Stimulated activated CD4-positive, alpha-beta T cell treated with anti-CD3 and anti-CD28 coated beads, Interleukin-1b, Interleukin-23, amount 100 ng/mL, for 1 hour (primary cell): ENCODE measurements around the gene C1orf52.

Source experiments
- DNase-seq, 2 donors: peaks; one replicate each; pipeline ENCODE4 v3.0.0-alpha.2; 2020; ENCODE audit warnings: low read depth in 2 of 2

The C1orf52 gene

GRCh38 chr1:85230305-85230977 is 29.0 kb downstream of the C1orf52 start:
- DNase-seq, result no peak

- no peak for DNase-seq
Observed at GRCh38 chr1:85229574-85230097, 29.8 kb downstream of the C1orf52 start.

GRCh38 chr1:85228972-85229371 is 30.5 kb downstream of the C1orf52 start:
- no peak for DNase-seq

- DNase-seq, result no peak
Observed at GRCh38 chr1:85225624-85226380, 33.7 kb downstream of the C1orf52 start.

GRCh38 chr1:85224734-85225623 is 34.5 kb downstream of the C1orf52 start:
- no peak for DNase-seq

GRCh38 chr1:85224295-85224694 is 35.2 kb downstream of the C1orf52 start:
- no peak for DNase-seq

- no peak for DNase-seq
Observed at GRCh38 chr1:85223334-85223733, 36.1 kb downstream of the C1orf52 start.

- no peak for DNase-seq
Observed at GRCh38 chr1:85220756-85221201, 38.7 kb downstream of the C1orf52 start.

- DNase-seq, result no peak
Observed at GRCh38 chr1:85219853-85220610, 39.4 kb downstream of the C1orf52 start.

GRCh38 chr1:85216697-85217096 is 42.8 kb downstream of the C1orf52 start:
- DNase-seq, result no peak

- no peak for DNase-seq
Observed at GRCh38 chr1:85214654-85215053, 44.8 kb downstream of the C1orf52 start.

GRCh38 chr1:85208488-85208887 is 51.0 kb downstream of the C1orf52 start:
- no peak for DNase-seq

GRCh38 chr1:85203573-85204171 is 55.8 kb downstream of the C1orf52 start:
- no peak for DNase-seq

- no peak for DNase-seq
Observed at GRCh38 chr1:85202864-85203255, 56.6 kb downstream of the C1orf52 start.

GRCh38 chr1:85202092-85202863 is 57.2 kb downstream of the C1orf52 start:
- DNase-seq, result no peak

GRCh38 chr1:85201340-85202091 is 57.9 kb downstream of the C1orf52 start:
- peak; percentile 10 to 34 for DNase-seq

GRCh38 chr1:85200463-85201339 is 58.8 kb downstream of the C1orf52 start, which contains the start of gene SYDE2:
Gene SYDE2, minus strand, starts transcription at chr1:85201016. Its CDS starts 20 bp downstream, at chr1:85200996.
- DNase-seq, result peak; percentile 33 to 51
